Left renal cortex interstitium (tissue), 4 donors: Measurements from ENCODE around the gene TMEM161A. TPM values are rescaled to one million over a fixed set of nuclear protein-coding genes. Genes with fewer than 3 reads are reported as not detected.
"Not testable (repeated sequence)": the region's sequence is repeated elsewhere in the genome, so short reads cannot be mapped to it uniquely, and the experiment has no call there.

Experiments used
- DNase-seq, 4 donors: peaks; one replicate each; pipeline ENCODE4 v3.0.0-alpha.2; 2013; ENCODE audit warnings: low read depth in 4 of 4, low spot score in 2 of 4, missing footprints in 1 of 4
- polyA plus RNA-seq, 4 donors: library from polyadenylated mRNA; unstranded; fragments of 120-200 nt; gene quantifications; one replicate each; pipeline ENCODE4 v1.2.1, GENCODE V29; 2013; ENCODE audit not compliant: insufficient read length in 4 of 4

TMEM161A gene
- polyA plus RNA-seq, 4 donors = 25.5 to 46.2 (median 36.3) TPM

DNA sequence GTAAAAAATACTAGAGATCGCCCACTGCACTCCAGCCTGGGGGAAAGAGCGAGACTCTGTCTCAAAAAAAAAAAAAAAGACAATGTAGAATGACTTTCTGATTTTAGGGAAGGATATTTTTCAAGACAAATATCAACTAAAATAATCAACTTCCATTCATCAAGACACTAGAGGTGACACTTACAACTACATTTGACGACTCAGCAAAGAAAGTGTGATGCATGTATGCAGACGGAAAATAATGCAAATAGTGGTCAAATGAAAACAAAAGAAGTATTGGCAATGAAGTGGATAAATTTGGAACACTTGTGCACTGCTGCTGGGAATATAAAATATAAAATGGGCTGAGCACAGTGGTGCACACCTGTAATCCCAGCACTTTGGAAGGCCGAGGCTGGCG is 12.2 kb downstream of the TMEM161A start:
- DNase-seq = no peak

- DNase-seq = no peak
Measured at GRCh38 chr19:19123386-19123785, 14.9 kb downstream of the TMEM161A start.

DNA sequence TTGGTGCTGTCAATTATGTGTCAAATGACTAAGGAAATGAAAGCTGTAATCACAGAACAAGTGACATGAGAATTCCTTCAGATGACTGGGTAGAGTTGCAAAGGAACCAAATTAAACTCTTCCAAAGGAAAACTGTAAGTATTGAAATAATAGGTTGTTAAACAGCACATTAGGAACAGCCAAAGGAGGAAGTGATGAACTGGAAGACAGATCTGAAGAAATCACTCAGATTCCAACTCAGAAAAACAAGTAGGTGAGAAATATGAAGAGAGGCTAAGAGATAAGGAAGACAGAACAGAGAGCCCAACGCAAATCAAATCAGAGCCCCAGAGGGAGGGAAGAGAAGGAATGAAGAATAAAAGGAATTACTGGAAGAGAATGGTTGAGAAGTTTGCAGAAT is 15.4 kb downstream of the TMEM161A start:
- no peak for DNase-seq

DNA sequence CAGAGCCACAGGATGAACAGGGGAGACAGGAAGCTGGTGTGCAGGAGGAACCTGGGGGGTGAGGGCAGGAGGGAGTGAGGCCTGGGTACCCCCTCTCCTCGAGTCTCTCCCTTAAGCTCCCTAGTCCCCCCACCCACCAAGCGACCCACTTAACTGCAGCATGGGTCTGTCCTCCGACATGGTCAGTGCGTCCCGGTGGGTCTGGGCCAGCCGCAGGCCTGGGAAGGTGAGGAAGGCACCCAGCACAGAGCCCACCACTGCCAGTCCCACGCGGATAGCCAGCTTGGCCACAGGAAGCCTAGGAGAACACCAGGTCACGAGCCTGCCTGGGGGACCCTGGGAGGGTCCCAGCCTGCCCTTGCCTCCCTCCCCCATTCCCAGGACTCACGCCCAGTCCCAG is 16.9 kb downstream of the TMEM161A start:
- DNase-seq = no peak

DNA sequence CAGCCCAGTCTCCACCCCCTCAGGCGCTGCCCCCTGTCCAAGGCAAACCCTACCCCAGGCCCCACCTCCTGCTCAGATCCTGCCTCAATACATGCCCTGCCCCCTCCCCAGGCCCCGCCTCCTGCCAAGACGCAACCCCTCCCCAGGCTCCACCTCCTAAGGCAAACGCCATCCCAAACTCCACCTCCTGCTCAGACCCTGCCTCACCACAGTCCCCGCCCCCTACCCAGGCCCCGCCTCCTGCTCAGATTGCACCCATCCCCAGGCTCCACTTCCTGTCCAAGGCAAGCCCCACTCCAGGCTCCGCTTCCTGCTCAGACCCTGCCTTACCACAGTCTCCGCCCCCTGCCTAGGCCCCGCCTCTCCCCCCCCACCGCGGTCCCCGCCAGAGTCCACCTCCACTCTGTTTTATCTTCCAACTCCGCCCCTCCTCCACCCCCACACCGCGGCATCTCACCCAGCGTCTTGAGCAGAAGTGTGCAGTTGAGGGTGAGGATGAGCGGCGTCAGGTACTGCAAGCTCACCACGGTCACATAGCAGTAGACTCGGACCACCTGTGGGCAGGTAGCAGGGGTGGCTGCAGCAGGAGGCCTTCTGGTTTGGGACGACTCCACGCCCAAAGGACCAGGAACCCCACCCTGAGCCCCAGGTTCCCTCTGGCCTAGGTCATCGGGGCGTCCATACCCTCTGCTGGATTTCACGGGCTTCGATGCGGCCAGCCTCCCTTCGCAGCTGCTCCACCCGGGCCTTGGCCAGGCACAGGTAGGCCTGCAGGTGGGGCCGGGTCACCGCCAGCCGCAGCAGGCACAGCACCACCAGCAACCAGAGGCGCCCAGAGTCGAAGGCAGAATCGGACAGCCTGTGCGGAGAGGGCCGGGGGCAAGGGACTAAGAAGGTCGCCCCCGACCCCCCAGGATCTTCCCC is 17.7 kb downstream of the TMEM161A start:
- peak in 3 of 4 donors; percentile 34 to 76 (median 72) for DNase-seq

DNA sequence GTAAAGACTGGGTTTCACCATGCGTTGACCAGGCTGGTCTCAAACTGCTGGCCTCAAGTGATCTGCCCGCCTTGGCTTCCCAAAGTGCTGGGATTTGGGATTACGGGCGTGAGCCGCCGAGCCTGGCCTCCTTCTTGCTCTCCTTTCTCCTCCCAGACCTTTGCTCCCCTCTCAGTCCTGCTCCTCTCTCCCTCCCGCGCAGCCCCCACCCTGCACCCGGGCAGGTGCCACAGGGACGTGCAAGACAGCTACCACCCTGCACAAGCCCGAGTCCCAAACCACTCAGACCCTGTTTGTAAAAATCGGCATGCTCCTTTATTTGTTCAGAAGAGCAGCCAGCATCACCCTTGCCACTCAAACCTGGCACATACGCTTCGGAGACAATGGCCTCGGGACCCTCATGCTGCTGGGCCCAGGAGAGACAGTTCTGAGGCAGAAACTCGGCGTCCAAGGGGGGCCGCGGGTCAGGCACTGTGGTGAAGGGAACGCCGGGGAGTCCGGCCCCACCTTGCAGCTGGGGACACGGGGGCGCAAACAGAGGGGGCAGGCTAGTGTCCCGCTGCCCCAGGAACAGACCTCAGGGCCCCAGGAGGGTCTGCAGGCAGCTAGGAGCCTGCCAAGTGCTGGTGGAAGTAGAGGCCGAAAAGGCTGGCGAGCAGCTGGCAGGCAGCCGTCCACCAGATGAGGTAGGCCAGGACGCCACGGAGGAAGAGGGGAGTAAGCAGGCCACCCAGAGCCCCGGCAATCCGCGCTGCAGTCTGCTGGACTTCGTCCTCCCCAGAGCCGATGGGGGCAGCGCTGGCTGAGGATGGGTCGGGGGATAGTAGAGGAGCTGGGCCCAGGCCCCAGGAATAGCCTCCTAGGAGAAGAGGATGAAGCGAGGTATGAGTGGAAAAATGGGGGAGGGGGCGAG is 18.7 kb downstream of the TMEM161A start:
- DNase-seq = no peak

GRCh38 chr19:19115954-19116353 is 22.3 kb downstream of the TMEM161A start:
- no peak for DNase-seq

GRCh38 chr19:19113040-19113626 is 25.1 kb downstream of the TMEM161A start:
- DNase-seq = no peak

DNA sequence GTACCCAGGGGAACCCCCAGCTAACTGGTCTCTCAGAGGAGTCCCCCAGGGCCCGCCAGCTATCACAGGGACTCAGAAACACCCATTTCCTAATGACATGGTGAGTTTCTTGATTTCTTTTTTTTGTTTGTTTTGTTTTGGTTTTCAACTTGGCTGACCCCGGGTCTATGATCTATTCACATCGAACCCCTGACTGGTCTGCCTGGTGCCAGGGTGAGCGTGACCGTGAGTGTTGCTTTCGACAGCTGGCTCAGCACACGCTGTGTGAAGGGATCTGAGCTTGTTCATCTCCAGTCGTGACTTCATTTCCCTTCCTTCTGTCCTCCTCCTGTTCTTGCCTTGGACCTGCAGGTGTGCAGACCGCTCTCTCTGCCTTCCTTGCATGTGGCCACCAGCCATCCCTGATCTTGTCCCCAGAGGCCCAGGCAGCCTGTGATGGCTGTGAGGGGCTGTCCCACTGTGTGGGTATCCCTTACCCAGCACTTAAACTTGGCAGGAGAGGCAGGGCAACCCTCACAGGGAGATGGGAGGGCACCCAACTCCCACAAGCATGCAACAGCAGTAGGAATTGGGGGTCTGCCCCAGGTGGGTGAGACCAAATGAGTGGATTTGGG is 26.2 kb downstream of the TMEM161A start:
- DNase-seq = no peak

- no peak for DNase-seq
Measured at GRCh38 chr19:19111136-19111835, 27.0 kb downstream of the TMEM161A start.

DNA sequence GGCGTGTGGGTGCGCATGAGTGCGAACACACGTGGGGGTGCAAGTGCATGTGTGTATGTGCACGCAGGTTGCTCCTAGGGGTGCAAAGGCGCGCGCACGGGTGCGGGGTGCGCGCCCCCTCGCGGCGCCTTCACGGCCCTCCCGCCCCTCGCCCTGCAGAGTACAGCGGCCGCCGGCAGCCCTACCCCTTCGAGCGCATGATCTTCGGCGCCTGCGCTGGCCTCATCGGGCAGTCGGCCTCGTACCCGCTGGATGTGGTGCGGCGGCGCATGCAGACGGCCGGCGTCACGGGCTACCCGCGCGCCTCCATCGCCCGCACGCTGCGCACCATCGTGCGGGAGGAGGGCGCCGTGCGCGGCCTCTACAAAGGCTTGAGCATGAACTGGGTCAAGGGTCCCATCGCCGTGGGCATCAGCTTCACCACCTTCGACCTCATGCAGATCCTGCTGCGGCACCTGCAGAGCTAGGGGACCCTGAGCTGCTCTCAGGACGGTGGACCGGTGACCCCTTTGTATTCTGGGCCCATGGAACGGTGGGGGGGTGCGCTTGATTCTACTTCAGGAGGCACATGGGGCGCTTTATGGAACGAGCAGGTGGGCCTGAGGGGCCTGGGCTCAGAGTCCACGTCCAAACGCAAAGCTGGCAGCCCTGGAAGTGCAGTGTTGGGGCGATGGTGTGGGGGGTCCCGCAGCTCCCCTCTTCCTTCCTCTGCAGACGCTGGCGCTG is 27.7 kb downstream of the TMEM161A start:
- DNase-seq = no peak

- no peak for DNase-seq
Measured at GRCh38 chr19:19109601-19110000, 28.7 kb downstream of the TMEM161A start.

DNA sequence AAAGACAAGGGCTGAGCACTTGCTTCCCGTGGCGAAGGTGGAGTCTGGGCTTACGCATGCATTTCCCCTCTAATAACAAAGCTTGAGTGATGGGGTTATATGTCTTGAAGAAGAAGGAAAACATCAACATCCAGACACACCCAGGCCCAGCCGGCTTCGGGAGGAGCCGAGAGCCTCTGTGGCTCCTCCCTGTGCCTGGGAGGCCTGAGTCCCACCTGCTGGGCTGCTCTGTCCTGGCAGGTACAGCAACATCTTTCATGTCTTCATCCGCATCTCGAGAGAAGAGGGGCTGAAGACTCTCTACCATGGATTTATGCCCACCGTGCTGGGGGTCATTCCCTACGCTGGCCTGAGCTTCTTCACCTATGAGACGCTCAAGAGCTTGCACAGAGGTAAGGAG is 30.6 kb downstream of the TMEM161A start:
- DNase-seq = no peak

- not testable (repeated sequence) for DNase-seq
Measured at GRCh38 chr19:19106938-19107337, 31.3 kb downstream of the TMEM161A start.

- no peak for DNase-seq
Measured at GRCh38 chr19:19106056-19106551, 32.2 kb downstream of the TMEM161A start.

GRCh38 chr19:19105365-19106055 is 32.8 kb downstream of the TMEM161A start:
- peak in 1 of 4 donors; percentile 61 for DNase-seq

- no peak for DNase-seq
Measured at GRCh38 chr19:19103167-19103566, 35.1 kb downstream of the TMEM161A start.

GRCh38 chr19:19102566-19102965 is 35.7 kb downstream of the TMEM161A start:
- not testable (repeated sequence) for DNase-seq
